Activated CD4-positive, alpha-beta T cell treated with anti-CD3 and anti-CD28 coated beads, Interleukin-2, Interleukin-6, amounts not matched to agents 100 ng/mL and 50 ng/mL, durations not matched to agents 16 hours and 8 hours (primary cell): ENCODE results near the gene USP2.

Experiments
- DNase-seq: peaks from one replicate; pipeline ENCODE4 v3.0.0-alpha.2; 2020

USP2 gene

GRCh38 chr11:119320240-119320775, 61.2 kb downstream of the USP2 start:
- DNase-seq, result no peak

GRCh38 chr11:119319700-119320239, 61.7 kb downstream of the USP2 start:
- no peak for DNase-seq

GRCh38 chr11:119319136-119319699, 62.3 kb downstream of the USP2 start:
- no peak for DNase-seq

- DNase-seq, result peak; percentile 71
Measured at GRCh38 chr11:119318240-119319135, 63.0 kb downstream of the USP2 start.

- DNase-seq, result no peak
Measured at GRCh38 chr11:119317592-119318239, 63.8 kb downstream of the USP2 start.

- DNase-seq, result no peak
Measured at GRCh38 chr11:119316729-119317591, 64.5 kb downstream of the USP2 start, which contains the start of gene MCAM. TSS of gene MCAM (minus strand) at chr11:119317130. CDS start at chr11:119317101, 29 bp downstream.

- no peak for DNase-seq
Measured at GRCh38 chr11:119316016-119316728, 65.3 kb downstream of the USP2 start.

- peak; percentile 52 for DNase-seq
Measured at GRCh38 chr11:119315131-119316015, 66.1 kb downstream of the USP2 start.

- DNase-seq, result no peak
Measured at GRCh38 chr11:119314726-119315125, 66.8 kb downstream of the USP2 start.

GRCh38 chr11:119310682-119311052, 70.8 kb downstream of the USP2 start:
- no peak for DNase-seq

GRCh38 chr11:119309953-119310681, 71.4 kb downstream of the USP2 start:
- DNase-seq, result no peak

GRCh38 chr11:119309411-119309810, 72.1 kb downstream of the USP2 start:
- DNase-seq, result no peak

- DNase-seq, result no peak
Measured at GRCh38 chr11:119307974-119308373, 73.5 kb downstream of the USP2 start.

GRCh38 chr11:119307219-119307618, 74.3 kb downstream of the USP2 start:
- DNase-seq, result no peak

GRCh38 chr11:119306373-119306890, 75.1 kb downstream of the USP2 start:
- DNase-seq, result peak; percentile 42

- DNase-seq, result no peak
Measured at GRCh38 chr11:119305556-119306372, 75.7 kb downstream of the USP2 start.
